ENCODE data around the gene UBE2G1.

Gene UBE2G1

DNA sequence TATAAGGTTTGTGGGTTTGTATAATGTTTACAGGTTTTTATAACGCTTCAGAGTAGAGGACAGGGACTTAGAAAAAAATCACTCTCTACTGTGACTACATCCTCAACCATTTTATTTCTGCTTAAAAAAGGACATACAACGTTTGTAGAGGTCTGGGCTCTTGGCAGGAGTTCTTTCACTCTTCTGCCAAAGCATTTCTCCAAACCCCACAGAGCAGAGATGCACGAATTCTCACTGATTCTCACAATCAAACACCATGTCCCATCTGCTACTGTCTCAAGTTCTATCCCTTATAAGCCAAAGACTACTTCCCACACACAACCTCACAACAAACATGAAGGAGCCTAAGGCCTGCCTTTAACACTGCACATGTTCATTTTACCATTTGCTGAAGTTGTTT is 95.7 kb downstream of the UBE2G1 start:
- TF ChIP-seq, protein P1, sequence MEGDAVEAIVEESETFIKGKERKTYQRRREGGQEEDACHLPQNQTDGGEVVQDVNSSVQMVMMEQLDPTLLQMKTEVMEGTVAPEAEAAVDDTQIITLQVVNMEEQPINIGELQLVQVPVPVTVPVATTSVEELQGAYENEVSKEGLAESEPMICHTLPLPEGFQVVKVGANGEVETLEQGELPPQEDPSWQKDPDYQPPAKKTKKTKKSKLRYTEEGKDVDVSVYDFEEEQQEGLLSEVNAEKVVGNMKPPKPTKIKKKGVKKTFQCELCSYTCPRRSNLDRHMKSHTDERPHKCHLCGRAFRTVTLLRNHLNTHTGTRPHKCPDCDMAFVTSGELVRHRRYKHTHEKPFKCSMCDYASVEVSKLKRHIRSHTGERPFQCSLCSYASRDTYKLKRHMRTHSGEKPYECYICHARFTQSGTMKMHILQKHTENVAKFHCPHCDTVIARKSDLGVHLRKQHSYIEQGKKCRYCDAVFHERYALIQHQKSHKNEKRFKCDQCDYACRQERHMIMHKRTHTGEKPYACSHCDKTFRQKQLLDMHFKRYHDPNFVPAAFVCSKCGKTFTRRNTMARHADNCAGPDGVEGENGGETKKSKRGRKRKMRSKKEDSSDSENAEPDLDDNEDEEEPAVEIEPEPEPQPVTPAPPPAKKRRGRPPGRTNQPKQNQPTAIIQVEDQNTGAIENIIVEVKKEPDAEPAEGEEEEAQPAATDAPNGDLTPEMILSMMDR (IDR thresholded peaks at IDR 0.05; ENCODE audit: borderline replicate concordance, control extremely low read depth, extremely low read depth, insufficient read depth, missing control alignments), result no peak
- no peak for DNase-seq (ENCODE audit: low spot score)
- in situ Hi-C loops (cut with MboI; ENCODE audit: low sequenced_read_pairs, unreplicated experiment), result no loop called here

DNA sequence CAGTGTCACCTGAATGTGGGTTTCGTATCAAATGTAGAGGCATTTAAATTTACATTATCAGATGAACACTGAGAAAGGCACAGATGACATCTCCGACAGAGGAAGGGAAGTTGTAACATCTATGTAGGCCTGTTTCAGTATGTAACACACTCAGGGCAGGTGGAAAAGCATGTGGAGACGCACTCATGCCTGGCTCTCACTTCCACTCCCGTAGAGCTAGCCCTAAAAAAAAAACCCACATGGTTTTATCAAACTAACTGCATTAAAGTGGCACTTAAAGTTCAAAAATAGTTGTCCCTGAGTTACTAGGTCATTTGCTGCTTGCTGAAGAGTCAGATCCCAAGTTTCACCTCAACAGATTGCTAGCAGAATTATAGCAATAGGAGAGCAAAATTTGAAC is 96.6 kb downstream of the UBE2G1 start:
- in situ Hi-C loops (cut with MboI; ENCODE audit: low sequenced_read_pairs, unreplicated experiment), result no loop called here
- TF ChIP-seq, protein P1 (IDR thresholded peaks at IDR 0.05; ENCODE audit: borderline replicate concordance, control extremely low read depth, extremely low read depth, insufficient read depth, missing control alignments), result no peak
- no peak for DNase-seq (ENCODE audit: low spot score)

DNA sequence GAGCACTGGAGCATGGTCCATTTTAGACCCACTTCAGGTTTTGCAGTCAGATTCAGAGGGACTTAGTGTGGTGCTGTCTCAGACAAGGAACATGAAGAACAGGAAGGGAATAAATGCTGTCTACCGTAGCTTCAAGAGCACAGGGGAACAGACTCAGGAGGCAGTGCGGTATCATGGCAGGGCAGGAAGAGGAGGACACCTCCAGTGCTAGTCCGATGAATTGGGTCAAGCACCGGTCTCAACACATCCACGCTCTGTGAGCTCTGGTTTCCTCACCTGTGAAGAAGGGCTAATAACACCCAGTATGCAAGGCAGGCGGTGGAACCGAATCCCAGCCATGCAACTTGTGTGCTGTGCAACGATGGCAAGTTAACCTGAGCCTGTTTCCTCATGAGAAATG is 99.1 kb downstream of the UBE2G1 start:
- TF ChIP-seq, protein P1 (IDR thresholded peaks at IDR 0.05; ENCODE audit: borderline replicate concordance, control extremely low read depth, extremely low read depth, insufficient read depth, missing control alignments), result no peak
- in situ Hi-C loops (cut with MboI; ENCODE audit: low sequenced_read_pairs, unreplicated experiment), result no loop called here
- no peak for DNase-seq (ENCODE audit: low spot score)

DNA sequence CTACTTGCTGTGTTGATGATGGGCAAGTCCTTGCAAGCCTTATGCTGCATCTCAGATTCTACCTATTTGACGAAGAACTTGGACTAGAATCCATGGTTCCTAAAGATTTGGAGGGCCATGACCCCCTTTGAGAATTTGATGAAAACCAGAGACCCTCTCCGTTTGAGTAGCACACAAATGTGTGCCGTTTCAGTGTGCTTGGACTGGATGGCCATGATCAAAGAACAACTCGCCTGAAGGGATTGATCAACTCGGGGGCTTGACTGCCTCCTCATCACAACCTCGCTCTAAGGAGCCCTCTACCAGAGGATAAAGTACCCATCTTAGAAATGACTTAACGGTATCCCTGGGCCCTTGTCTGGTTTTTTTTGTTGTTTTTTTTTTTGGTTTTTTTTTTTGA is 99.9 kb downstream of the UBE2G1 start:
- TF ChIP-seq, protein P1 (IDR thresholded peaks at IDR 0.05; ENCODE audit: borderline replicate concordance, control extremely low read depth, extremely low read depth, insufficient read depth, missing control alignments), result no peak
- in situ Hi-C loops (cut with MboI; ENCODE audit: low sequenced_read_pairs, unreplicated experiment), result no loop called here
- no peak for DNase-seq (ENCODE audit: low spot score)

DNA sequence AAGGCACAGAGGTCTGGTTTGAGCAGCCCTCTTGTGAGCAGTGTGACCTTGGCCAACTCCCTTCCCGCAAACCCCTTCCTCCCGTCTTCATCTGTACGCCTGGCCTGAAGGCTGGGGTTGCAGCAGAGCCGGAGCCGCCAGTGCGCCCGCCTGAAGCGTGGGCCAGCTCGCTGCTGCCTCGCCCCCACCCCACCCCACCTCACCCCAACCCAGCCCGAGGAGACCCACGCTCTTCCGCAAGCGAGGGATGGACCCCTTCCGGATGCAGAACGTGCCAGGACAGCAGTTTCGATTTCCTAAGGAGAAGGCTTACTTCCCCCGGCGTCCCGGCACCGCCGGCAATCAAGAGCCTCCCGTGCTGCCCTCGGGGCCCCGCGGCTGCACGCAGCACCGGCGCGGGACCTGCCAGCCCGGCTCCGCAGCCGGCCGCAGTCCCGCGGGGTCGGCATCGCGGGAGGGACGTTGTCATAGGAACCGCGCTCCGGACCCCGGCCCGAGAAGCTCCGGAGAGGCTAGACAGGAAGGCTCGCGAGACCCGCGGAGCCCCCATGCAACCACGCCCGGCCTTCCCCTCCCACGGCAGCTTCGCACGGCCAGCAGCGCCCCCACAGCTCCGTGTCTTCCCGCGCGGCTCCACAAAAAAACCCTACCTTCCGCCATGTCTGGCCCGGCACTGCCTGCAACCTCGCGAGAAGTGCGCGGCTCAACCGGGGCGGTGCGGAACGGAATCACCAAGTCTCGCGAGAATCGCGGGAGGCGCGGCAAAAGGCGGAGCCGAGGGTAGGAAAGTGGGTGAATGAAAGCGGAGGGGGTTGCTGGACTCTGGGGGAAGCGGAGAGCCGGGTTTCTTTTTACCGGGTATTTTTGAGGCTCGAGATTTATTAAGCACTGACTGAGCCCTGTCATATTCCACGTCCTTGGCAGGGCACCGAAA is 102.9 kb downstream of the UBE2G1 start, which contains the start of gene ANKFY1:
Gene ANKFY1, minus strand, starts transcription at position 698 of the 934 bp plus-strand sequence. Its CDS starts 38 bp downstream, at position 660.
- TF ChIP-seq, protein P1 (IDR thresholded peaks at IDR 0.05; ENCODE audit: borderline replicate concordance, control extremely low read depth, extremely low read depth, insufficient read depth, missing control alignments), result no peak
- DNase-seq (ENCODE audit: low spot score), result peak; percentile 99
- in situ Hi-C loops (cut with MboI; ENCODE audit: low sequenced_read_pairs, unreplicated experiment), result no loop called here

DNA sequence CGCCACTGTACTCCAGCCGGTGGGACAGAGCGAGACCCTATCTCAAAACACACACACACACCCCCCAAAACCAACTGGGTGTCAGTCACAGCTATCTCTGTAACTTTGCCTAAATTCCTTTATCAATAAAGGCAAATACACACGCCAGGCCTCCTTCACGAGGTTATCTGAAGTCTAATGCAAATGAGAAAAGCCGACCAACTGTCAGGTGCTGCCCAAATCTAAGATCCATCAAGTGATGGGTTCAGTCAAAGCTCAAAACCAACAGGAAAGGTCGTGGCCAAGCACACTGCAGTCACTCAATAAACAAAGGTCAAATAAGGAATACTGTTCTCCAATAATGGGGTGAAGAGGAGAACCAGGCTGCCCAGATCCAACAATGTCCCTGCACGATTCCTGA is 103.8 kb downstream of the UBE2G1 start:
- DNase-seq (ENCODE audit: low spot score), result no peak
- TF ChIP-seq, protein P1 (IDR thresholded peaks at IDR 0.05; ENCODE audit: borderline replicate concordance, control extremely low read depth, extremely low read depth, insufficient read depth, missing control alignments), result no peak
- in situ Hi-C loops (cut with MboI; ENCODE audit: low sequenced_read_pairs, unreplicated experiment), result no loop called here

Measured in GM13976 (cell line).